HUES64 (cell line): ENCODE data around the gene ITPRIP.

Experiments used
- H3K27ac ChIP-seq: 2 replicates; pipeline ENCODE4 v1.7.0; 2013; ENCODE audit warnings: low read depth, low read length, inconsistent platforms
- H3K27me3 ChIP-seq: 2 replicates; pipeline ENCODE4 v1.6.1; 2013; ENCODE audit warnings: mild to moderate bottlenecking, low read length; ENCODE audit not compliant: insufficient read depth
- H3K36me3 ChIP-seq: 2 replicates; pipeline ENCODE4 v1.6.1; 2013; ENCODE audit warnings: mild to moderate bottlenecking, low read length; ENCODE audit not compliant: insufficient read depth
- H3K4me1 ChIP-seq: 2 replicates; pipeline ENCODE4 v1.6.1; 2013; ENCODE audit warnings: mild to moderate bottlenecking, low read length, moderate library complexity; ENCODE audit not compliant: insufficient read depth
- H3K4me3 ChIP-seq: 2 replicates; pipeline ENCODE4 v1.5.1; 2013; ENCODE audit warnings: mild to moderate bottlenecking, low read length, moderate library complexity
- H3K9ac ChIP-seq: 2 replicates; pipeline ENCODE4 v1.6.1; 2013; ENCODE audit warnings: mild to moderate bottlenecking, low read depth, low read length
- H3K9me3 ChIP-seq: 2 replicates; pipeline ENCODE4 v1.6.1; 2013; ENCODE audit warnings: low read depth, low read length; ENCODE audit not compliant: insufficient read depth
- WGBS: fragments of 150-250, 120-280 bp; methylation state at CpG from one replicate; pipeline ENCODE4 v1.1.7; 2013; ENCODE audit warnings: missing lambda C conversion rate; 5-methylcytosine and 5-hydroxymethylcytosine counted together

The ITPRIP gene

GRCh38 chr10:104316321-104317099 is 21.8 kb downstream of the ITPRIP start:
- Histone ChIP-seq H3K36me3 (peaks cover 44% of the 10 kb centered on the region), H3K9ac (no peak overlapping the region), H3K27ac (no peak overlapping the region), H3K4me3 (no peak overlapping the region), H3K9me3 (no peaks in the 10 kb centered on the region), H3K27me3 (no peaks in the 10 kb centered on the region), H3K4me1 (peaks cover 26% of the 10 kb centered on the region)
- 90% methylated on average over 9 of the region's 9 CpGs for WGBS

GRCh38 chr10:104315486-104315921 is 22.8 kb downstream of the ITPRIP start:
- peaks cover 25% of the 10 kb centered on the region for H3K4me1 ChIP-seq
- WGBS, result 96% methylated on average over 22 of the region's 22 CpGs
- no peak overlapping the region for H3K9ac ChIP-seq
- H3K36me3 ChIP-seq, result peaks cover 51% of the 10 kb centered on the region
- H3K27ac ChIP-seq, result no peak overlapping the region
- no peak overlapping the region for H3K4me3 ChIP-seq
- no peaks in the 10 kb centered on the region for H3K9me3 ChIP-seq
- H3K27me3 ChIP-seq, result no peaks in the 10 kb centered on the region

GRCh38 chr10:104314591-104315485 is 23.4 kb downstream of the ITPRIP start:
- no peak overlapping the region for H3K27ac ChIP-seq
- H3K9me3 ChIP-seq, result no peaks in the 10 kb centered on the region
- no peak overlapping the region for H3K4me3 ChIP-seq
- 95% methylated on average over 43 of the region's 43 CpGs for WGBS
- no peak overlapping the region for H3K9ac ChIP-seq
- peaks cover 20% of the 10 kb centered on the region for H3K4me1 ChIP-seq
- peaks cover 54% of the 10 kb centered on the region for H3K36me3 ChIP-seq
- no peaks in the 10 kb centered on the region for H3K27me3 ChIP-seq

GRCh38 chr10:104311184-104311720 is 27.0 kb downstream of the ITPRIP start:
- WGBS, result 88% methylated on average over 5 of the region's 5 CpGs
- H3K4me1 ChIP-seq, result no peaks in the 10 kb centered on the region
- no peak overlapping the region for H3K9ac ChIP-seq
- H3K27me3 ChIP-seq, result no peaks in the 10 kb centered on the region
- no peak overlapping the region for H3K4me3 ChIP-seq
- H3K9me3 ChIP-seq, result no peaks in the 10 kb centered on the region
- H3K36me3 ChIP-seq, result peaks cover 53% of the 10 kb centered on the region
- H3K27ac ChIP-seq, result no peak overlapping the region

GRCh38 chr10:104309980-104310978 is 28.0 kb downstream of the ITPRIP start:
- H3K27ac ChIP-seq, result no peak overlapping the region
- no peak overlapping the region for H3K4me3 ChIP-seq
- peaks cover 45% of the 10 kb centered on the region for H3K36me3 ChIP-seq
- H3K9me3 ChIP-seq, result no peaks in the 10 kb centered on the region
- no peaks in the 10 kb centered on the region for H3K27me3 ChIP-seq
- no peak overlapping the region for H3K9ac ChIP-seq
- H3K4me1 ChIP-seq, result no peaks in the 10 kb centered on the region; the same call in 1 of the 2 replicates
- 95% methylated on average over 15 of the region's 15 CpGs for WGBS

- 91% methylated on average over 4 of the region's 4 CpGs for WGBS
Measured at GRCh38 chr10:104308439-104308903, 29.8 kb downstream of the ITPRIP start.

GRCh38 chr10:104307576-104308438 is 30.5 kb downstream of the ITPRIP start:
- peaks cover 14% of the 10 kb centered on the region; the same call in 1 of the 2 replicates for H3K9me3 ChIP-seq
- H3K4me1 ChIP-seq, result no peaks in the 10 kb centered on the region; the same call in 1 of the 2 replicates
- peaks cover 20% of the 10 kb centered on the region; the same call in 1 of the 2 replicates for H3K36me3 ChIP-seq
- H3K27ac ChIP-seq, result no peak overlapping the region
- H3K4me3 ChIP-seq, result no peak overlapping the region
- H3K27me3 ChIP-seq, result no peaks in the 10 kb centered on the region
- 81% methylated on average over 9 of the region's 10 CpGs for WGBS
- H3K9ac ChIP-seq, result no peak overlapping the region

More at GRCh38 chr10:104308439-104308903, 29.8 kb downstream of the ITPRIP start:
- no peaks in the 10 kb centered on the region for H3K27me3 ChIP-seq
- H3K27ac ChIP-seq, result no peak overlapping the region
- no peak overlapping the region for H3K9ac ChIP-seq
- H3K4me1 ChIP-seq, result no peaks in the 10 kb centered on the region; the same call in 1 of the 2 replicates
- peaks cover 26% of the 10 kb centered on the region for H3K36me3 ChIP-seq
- H3K9me3 ChIP-seq, result peaks cover 8% of the 10 kb centered on the region; the same call in 1 of the 2 replicates
- H3K4me3 ChIP-seq, result no peak overlapping the region

GRCh38 chr10:104306897-104307296 is 31.4 kb downstream of the ITPRIP start:
- no peak overlapping the region for H3K4me3 ChIP-seq
- H3K27me3 ChIP-seq, result no peaks in the 10 kb centered on the region
- H3K4me1 ChIP-seq, result no peaks in the 10 kb centered on the region; the same call in 1 of the 2 replicates
- WGBS, result 76% methylated on average over 3 of the region's 3 CpGs
- H3K9ac ChIP-seq, result no peak overlapping the region
- H3K36me3 ChIP-seq, result peaks cover 11% of the 10 kb centered on the region; the same call in 1 of the 2 replicates
- H3K27ac ChIP-seq, result no peak overlapping the region
- H3K9me3 ChIP-seq, result peaks cover 14% of the 10 kb centered on the region; the same call in 1 of the 2 replicates

GRCh38 chr10:104304927-104305326 is 33.3 kb downstream of the ITPRIP start:
- Histone ChIP-seq H3K27ac (no peak overlapping the region), H3K4me3 (no peak overlapping the region), H3K9ac (no peak overlapping the region), H3K27me3 (no peaks in the 10 kb centered on the region), H3K36me3 (no peaks in the 10 kb centered on the region), H3K9me3 (peaks cover 14% of the 10 kb centered on the region; the same call in 1 of the 2 replicates), H3K4me1 (no peaks in the 10 kb centered on the region; the same call in 1 of the 2 replicates)
- 95% methylated on average over 8 of the region's 8 CpGs for WGBS
